Neural progenitor cell (in vitro differentiated cells): Measurements from ENCODE around the gene VSIG10. TPM values are rescaled to one million over a fixed set of nuclear protein-coding genes. Genes with fewer than 3 reads are reported as not detected.
A peak's percentile ranks its signal among the peaks of the same experiment; 100 is the strongest.
"Not testable (repeated sequence)": the region's sequence is repeated elsewhere in the genome, so short reads cannot be mapped to it uniquely, and the experiment has no call there.

Experiments
- DNase-seq: peaks from one replicate; pipeline ENCODE4 v3.0.0-alpha.2; 2016; ENCODE audit warnings: low spot score
- H2AFZ ChIP-seq: fragments of 200-600 bp; sonication (generic); replicated peaks from 2 replicates; pipeline ENCODE4 v1.6.1; 2016; ENCODE audit warnings: antibody characterized with exemption
- H3F3A ChIP-seq: fragments of 200-600 bp; sonication (generic); 2 replicates; pipeline ENCODE4 v1.6.1; 2016; ENCODE audit warnings: antibody characterized with exemption, low read depth
- H3K27ac ChIP-seq: fragments of 200-600 bp; sonication (generic); 2 replicates; pipeline ENCODE4 v1.5.1; 2016; ENCODE audit warnings: mild to moderate bottlenecking
- H3K27me3 ChIP-seq: fragments of 200-600 bp; sonication (generic); 2 replicates; pipeline ENCODE4 v1.6.1; 2016; ENCODE audit warnings: mild to moderate bottlenecking, moderate library complexity
- H3K36me3 ChIP-seq: fragments of 200-600 bp; sonication (generic); 2 replicates; pipeline ENCODE4 v1.5.1; 2016
- H3K4me1 ChIP-seq: fragments of 200-600 bp; sonication (generic); 2 replicates; pipeline ENCODE4 v1.6.1; 2016; ENCODE audit warnings: mixed run types
- H3K4me2 ChIP-seq: fragments of 200-600 bp; sonication (generic); 2 replicates; pipeline ENCODE4 v1.6.1; 2016
- H3K4me3 ChIP-seq: fragments of 200-600 bp; sonication (generic); 2 replicates; pipeline ENCODE4 v1.5.1; 2016
- H3K79me2 ChIP-seq: fragments of 200-600 bp; sonication (generic); 2 replicates; pipeline ENCODE4 v1.6.1; 2016; ENCODE audit warnings: low read depth
- H3K9ac ChIP-seq: fragments of 200-600 bp; sonication (generic); 2 replicates; pipeline ENCODE4 v1.6.1; 2016
- H3K9me3 ChIP-seq: fragments of 200-600 bp; sonication (generic); 2 replicates; pipeline ENCODE4 v1.5.1; 2016; ENCODE audit warnings: low read depth
- H4K20me1 ChIP-seq: fragments of 200-600 bp; sonication (generic); 2 replicates; pipeline ENCODE4 v1.6.1; 2016; ENCODE audit warnings: low read depth
- H3K27ac Mint-ChIP-seq: 3 replicates; pipeline ENCODE4 v1.8.0; 2021; ENCODE audit warnings: mixed read lengths
- H3K27me3 Mint-ChIP-seq: 2 replicates; pipeline ENCODE4 v1.8.0; 2022; ENCODE audit warnings: low read depth, mild to moderate bottlenecking, inconsistent platforms, moderate library complexity, mixed read lengths; ENCODE audit not compliant: insufficient read depth
- H3K36me3 Mint-ChIP-seq: 3 replicates; pipeline ENCODE4 v1.8.0; 2021; ENCODE audit warnings: mixed read lengths
- H3K4me1 Mint-ChIP-seq: 3 replicates; pipeline ENCODE4 v1.8.0; 2021; ENCODE audit warnings: mixed read lengths
- H3K4me3 Mint-ChIP-seq: 3 replicates; pipeline ENCODE4 v1.8.0; 2021; ENCODE audit warnings: mild to moderate bottlenecking, moderate library complexity, mixed read lengths
- H3K9me3 Mint-ChIP-seq: 3 replicates; pipeline ENCODE4 v1.8.0; 2020; ENCODE audit warnings: mixed read lengths
- EZH2 ChIP-seq: fragments of 200-600 bp; sonication (generic); IDR thresholded peaks from 2 replicates; pipeline ENCODE4 v1.6.1; 2017; ENCODE audit warnings: antibody characterized with exemption, mild to moderate bottlenecking, moderate library complexity
- EZH2phosphoT487 ChIP-seq: fragments of 200-600 bp; sonication (generic); IDR thresholded peaks from 2 replicates; pipeline ENCODE4 v1.6.1; 2017; ENCODE audit warnings: antibody characterized with exemption
- total RNA-seq: library from RNA; depleted of rRNA; stranded (reverse); fragments of >200 nt; gene quantifications from 2 replicates; pipeline ENCODE4 v1.2.3, GENCODE V29; 2015; ENCODE audit warnings: low replicate concordance
- TF ChIP-seq, protein P1 (sequence below): fragments of 200-600 bp; sonication (generic); IDR thresholded peaks from 2 replicates; pipeline ENCODE4 v1.5.1; 2017; ENCODE audit warnings: antibody characterized with exemption, mild to moderate bottlenecking

VSIG10 gene
- total RNA-seq, 1 donor from 2014 or later, result 22.6 TPM

DNA sequence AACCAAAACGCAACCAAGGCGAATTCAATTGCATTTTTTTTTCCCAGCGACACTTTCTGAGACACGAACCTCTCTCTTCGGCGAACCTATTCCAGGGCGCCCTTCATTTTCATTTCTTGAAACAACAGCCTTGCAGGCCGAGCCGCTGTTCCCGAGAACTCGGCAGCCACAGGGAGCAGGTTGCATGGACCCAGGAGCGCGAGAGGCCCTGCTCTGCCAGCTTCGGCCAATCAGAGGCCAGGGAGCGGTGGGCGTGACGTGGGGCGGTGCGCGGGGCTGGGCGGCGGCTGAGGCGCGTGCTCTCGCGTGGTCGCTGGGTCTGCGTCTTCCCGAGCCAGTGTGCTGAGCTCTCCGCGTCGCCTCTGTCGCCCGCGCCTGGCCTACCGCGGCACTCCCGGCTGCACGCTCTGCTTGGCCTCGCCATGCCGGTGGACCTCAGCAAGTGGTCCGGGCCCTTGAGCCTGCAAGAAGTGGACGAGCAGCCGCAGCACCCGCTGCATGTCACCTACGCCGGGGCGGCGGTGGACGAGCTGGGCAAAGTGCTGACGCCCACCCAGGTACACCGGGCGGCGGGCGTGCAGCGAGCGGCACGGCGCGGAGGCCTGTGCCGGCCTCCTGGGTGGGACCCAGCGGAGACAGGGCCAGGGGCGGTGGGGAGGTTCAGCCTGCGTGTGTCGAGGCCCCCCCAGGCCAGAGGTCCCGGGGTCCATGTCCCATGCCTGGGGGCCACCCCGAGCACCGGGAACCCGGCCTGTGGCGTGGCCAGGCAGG, 32.2 kb upstream of the VSIG10 start, which contains the start of gene PEBP1:
Gene PEBP1 (plus strand): TSS at position 337 of the 771 bp plus-strand sequence. CDS start 86 bp downstream, at position 423.
- H3K4me3 ChIP-seq, result peak within 1 kb of the TSS; percentile 69
- peaks cover 19% of the 10 kb centered on the region for H4K20me1 ChIP-seq
- Mint-ChIP-seq H3K4me1 (peaks cover 18% of the 10 kb centered on the region), H3K27me3 (peaks cover 4% of the 10 kb centered on the region), H3K4me3 (peak within 1 kb of the TSS; percentile 94), H3K27ac (peak within 1 kb of the TSS; percentile 91), H3K36me3 (peaks cover 16% of the 10 kb centered on the region), H3K9me3 (no peaks in the 10 kb centered on the region)
- TF ChIP-seq EZH2, result no peak
- TF ChIP-seq, protein P1, sequence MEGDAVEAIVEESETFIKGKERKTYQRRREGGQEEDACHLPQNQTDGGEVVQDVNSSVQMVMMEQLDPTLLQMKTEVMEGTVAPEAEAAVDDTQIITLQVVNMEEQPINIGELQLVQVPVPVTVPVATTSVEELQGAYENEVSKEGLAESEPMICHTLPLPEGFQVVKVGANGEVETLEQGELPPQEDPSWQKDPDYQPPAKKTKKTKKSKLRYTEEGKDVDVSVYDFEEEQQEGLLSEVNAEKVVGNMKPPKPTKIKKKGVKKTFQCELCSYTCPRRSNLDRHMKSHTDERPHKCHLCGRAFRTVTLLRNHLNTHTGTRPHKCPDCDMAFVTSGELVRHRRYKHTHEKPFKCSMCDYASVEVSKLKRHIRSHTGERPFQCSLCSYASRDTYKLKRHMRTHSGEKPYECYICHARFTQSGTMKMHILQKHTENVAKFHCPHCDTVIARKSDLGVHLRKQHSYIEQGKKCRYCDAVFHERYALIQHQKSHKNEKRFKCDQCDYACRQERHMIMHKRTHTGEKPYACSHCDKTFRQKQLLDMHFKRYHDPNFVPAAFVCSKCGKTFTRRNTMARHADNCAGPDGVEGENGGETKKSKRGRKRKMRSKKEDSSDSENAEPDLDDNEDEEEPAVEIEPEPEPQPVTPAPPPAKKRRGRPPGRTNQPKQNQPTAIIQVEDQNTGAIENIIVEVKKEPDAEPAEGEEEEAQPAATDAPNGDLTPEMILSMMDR, result no peak
- TF ChIP-seq EZH2phosphoT487, result no peak
- H3F3A ChIP-seq, result no peaks in the 10 kb centered on the region
- H3K27me3 ChIP-seq, result no peaks in the 10 kb centered on the region
- H3K9me3 ChIP-seq, result no peaks in the 10 kb centered on the region
- peak within 1 kb of the TSS; percentile 71 for H3K9ac ChIP-seq
- H3K27ac ChIP-seq, result no peak within 1 kb of the TSS
- no peaks in the 10 kb centered on the region for H3K36me3 ChIP-seq
- no peaks in the 10 kb centered on the region for H3K4me1 ChIP-seq
- H3K4me2 ChIP-seq, result peak within 1 kb of the TSS; percentile 89
- H2AFZ ChIP-seq, result peak within 1 kb of the TSS; percentile 68
- DNase-seq, result peak; percentile 89
- peaks cover 35% of the 10 kb centered on the region for H3K79me2 ChIP-seq

DNA sequence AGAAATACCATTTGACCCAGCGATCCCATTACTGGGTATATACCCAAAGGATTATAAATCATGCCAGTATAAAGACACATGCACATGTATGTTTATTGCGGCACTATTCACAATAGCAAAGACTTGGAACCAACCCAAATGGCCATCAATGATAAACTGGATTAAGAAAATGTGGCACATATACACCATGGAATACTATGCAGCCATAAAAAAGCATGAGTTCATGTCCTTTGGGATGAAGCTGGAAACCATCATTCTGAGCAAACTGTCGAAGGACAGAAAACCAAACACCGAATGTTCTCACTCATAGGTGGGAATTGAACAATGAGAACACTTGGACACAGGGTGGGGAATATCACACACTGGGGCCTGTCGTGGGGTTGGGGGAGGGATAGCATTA, 25.6 kb upstream of the VSIG10 start:
- DNase-seq, H3K79me2 ChIP-seq, H3K9ac ChIP-seq, H3K4me1 ChIP-seq, H2AFZ ChIP-seq, H3K9me3 ChIP-seq, H4K20me1 ChIP-seq, H3K4me3 Mint-ChIP-seq, H3K27me3 Mint-ChIP-seq, H3K4me3 ChIP-seq, H3K36me3 Mint-ChIP-seq, H3K4me2 ChIP-seq, H3K27ac Mint-ChIP-seq, H3K27me3 ChIP-seq, H3F3A ChIP-seq, H3K9me3 Mint-ChIP-seq, H3K36me3 ChIP-seq, H3K27ac ChIP-seq, H3K4me1 Mint-ChIP-seq: not testable (repeated sequence)

DNA sequence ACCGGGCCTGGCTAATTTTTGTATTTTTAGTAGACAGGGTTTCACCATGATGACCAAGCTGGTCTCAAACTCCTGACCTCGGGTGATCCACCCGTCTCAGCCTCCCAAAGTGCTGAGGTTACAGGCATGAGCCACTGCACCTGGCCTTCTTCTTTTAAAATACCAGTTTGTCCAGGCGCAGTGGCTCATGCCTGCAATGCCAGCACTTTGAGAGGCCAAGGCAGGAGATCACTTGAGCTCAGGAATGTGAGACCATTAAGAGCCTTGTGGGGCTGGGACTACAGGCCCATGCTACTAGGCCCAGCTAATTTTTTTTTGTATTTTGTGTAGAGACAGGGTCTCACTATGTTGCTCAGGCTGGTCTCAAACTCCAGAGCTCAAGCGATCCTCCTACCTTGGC, 24.1 kb upstream of the VSIG10 start:
- H3K9me3 Mint-ChIP-seq, result peaks cover 2% of the 10 kb centered on the region
- Histone ChIP-seq H4K20me1 (no peaks in the 10 kb centered on the region), H3K79me2 (no peaks in the 10 kb centered on the region), H3K4me1 (no peaks in the 10 kb centered on the region), H3K9me3 (no peaks in the 10 kb centered on the region), H3F3A (no peaks in the 10 kb centered on the region), H3K27ac (no peak overlapping the region), H3K4me2 (no peak overlapping the region), H3K27me3 (no peaks in the 10 kb centered on the region), H2AFZ (no peak overlapping the region), H3K36me3 (no peaks in the 10 kb centered on the region), H3K4me3 (no peak overlapping the region), H3K9ac (no peak overlapping the region)
- H3K36me3 Mint-ChIP-seq, result peaks cover 4% of the 10 kb centered on the region
- peaks cover 2% of the 10 kb centered on the region for H3K27me3 Mint-ChIP-seq
- no peak overlapping the region for H3K4me3 Mint-ChIP-seq
- TF ChIP-seq, protein P1, result no peak
- no peak for TF ChIP-seq EZH2phosphoT487
- no peak for TF ChIP-seq EZH2
- H3K4me1 Mint-ChIP-seq, result peaks cover 4% of the 10 kb centered on the region
- no peak overlapping the region for H3K27ac Mint-ChIP-seq
- DNase-seq, result no peak

DNA sequence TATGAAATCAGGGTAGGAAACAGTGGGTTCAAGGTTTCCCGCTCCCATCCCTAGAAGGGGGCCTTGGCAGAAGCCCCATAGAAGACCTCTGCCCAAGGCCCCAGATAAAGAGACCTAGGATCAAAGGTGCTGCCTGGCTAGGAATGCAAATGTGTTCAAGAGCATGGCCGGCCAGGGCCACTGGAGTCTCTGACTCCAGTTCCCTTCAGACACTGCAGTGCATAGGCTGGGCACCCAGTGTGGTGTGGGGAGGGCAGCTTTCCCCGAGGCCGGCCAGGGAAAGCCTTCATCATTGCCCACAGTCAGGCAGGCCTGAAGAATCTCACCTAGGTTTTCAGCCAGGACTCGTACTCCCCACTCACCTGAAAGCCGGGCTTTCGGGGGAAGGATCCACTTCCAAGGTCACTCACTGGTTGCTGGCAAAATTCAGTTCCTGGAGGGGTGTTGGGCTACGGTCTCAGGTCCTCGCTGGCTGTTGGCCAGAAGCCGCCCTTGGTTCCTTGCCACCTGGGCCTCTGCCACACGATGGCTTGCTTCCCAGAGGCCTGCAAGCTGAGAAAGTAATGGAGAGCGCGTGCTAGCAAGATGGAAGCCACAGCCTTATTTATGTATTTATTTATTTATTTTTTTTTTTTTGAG, 22.4 kb upstream of the VSIG10 start:
- H3K9me3 Mint-ChIP-seq, result peaks cover 2% of the 10 kb centered on the region
- H3K79me2 ChIP-seq, result no peaks in the 10 kb centered on the region
- H3K27ac Mint-ChIP-seq, result no peak overlapping the region
- peaks cover 4% of the 10 kb centered on the region for H3F3A ChIP-seq
- no peaks in the 10 kb centered on the region for H3K36me3 ChIP-seq
- no peaks in the 10 kb centered on the region for H3K27me3 ChIP-seq
- H3K4me3 Mint-ChIP-seq, result no peak overlapping the region
- H3K9me3 ChIP-seq, result no peaks in the 10 kb centered on the region
- H3K27ac ChIP-seq, result no peak overlapping the region
- H3K4me1 Mint-ChIP-seq, result no peaks in the 10 kb centered on the region
- peaks cover 2% of the 10 kb centered on the region for H3K27me3 Mint-ChIP-seq
- no peak overlapping the region for H3K4me2 ChIP-seq
- no peak overlapping the region for H3K4me3 ChIP-seq
- no peak for TF ChIP-seq EZH2phosphoT487
- TF ChIP-seq, protein P1, result no peak
- TF ChIP-seq EZH2, result no peak
- no peaks in the 10 kb centered on the region for H3K4me1 ChIP-seq
- H4K20me1 ChIP-seq, result no peaks in the 10 kb centered on the region
- no peak for DNase-seq
- peaks cover 4% of the 10 kb centered on the region for H3K36me3 Mint-ChIP-seq
- H2AFZ ChIP-seq, result no peak overlapping the region
- no peak overlapping the region for H3K9ac ChIP-seq
